ENCODE measurements around the gene ANKRD33B. TPM values are rescaled to one million over a fixed set of nuclear protein-coding genes. Genes with fewer than 3 reads are reported as not detected.

The ANKRD33B gene
- total and polyA plus RNA-seq, 9 of the 15 experiments (the other 6 are each of a cell fraction or from before 2014, with no cell fraction given) = 0.10 to 1.7 (median 0.40) TPM

DNA sequence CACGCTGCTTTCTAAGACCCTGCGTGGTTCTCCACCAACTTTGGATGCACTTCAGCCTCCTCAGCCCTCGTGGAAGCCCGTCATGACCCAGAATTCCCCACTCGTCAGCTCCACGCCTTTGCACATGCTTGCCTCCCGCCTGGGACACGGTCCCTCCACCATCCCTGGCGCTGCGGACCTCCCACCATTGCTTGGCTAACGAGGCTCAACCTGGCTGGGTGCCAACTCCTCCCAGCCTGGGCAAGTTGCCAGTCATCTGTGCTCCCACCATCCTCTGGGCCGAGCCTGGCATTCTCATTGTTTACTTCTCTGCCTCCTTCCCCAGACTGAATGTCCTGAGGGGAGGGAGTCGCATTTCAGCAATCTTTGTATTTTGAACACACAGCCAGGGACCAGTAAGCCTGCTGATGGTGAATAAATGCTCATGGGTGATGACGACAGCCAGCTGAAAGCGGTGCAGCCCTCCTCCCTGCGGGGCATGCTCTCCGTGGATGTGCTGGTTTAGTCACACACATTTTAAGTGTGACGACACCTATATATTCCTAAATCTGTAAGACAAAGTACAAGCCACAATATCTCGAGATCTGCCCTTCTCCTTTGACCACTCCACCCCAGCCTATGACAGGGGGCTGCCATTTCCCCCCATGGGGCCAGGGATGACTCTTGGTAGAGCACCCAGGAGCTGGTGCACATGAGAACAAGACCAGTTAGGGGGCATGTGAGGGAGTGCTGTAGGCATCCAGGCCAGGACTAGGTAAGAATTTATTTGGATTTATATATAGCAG is 37.6 kb downstream of the ANKRD33B start (continued):
- TF ChIP-seq MECOM (CRISPR knock-in tag; IDR thresholded peaks at IDR 0.05) (no peak), HDAC6 (IDR thresholded peaks at IDR 0.05; ENCODE audit: low read depth, low read length) (no peak), FOXP1 (CRISPR knock-in tag; IDR thresholded peaks at IDR 0.05) (peak; percentile 64; the same call in 1 of the 2 replicates), JUN (IDR thresholded peaks at IDR 0.05; ENCODE audit: borderline replicate concordance, low read depth, low read length) (no peak), JUN (CRISPR knock-in tag; IDR thresholded peaks at IDR 0.05; ENCODE audit: borderline replicate concordance) (0 out of 2 replicates have a peak, but pooled peaks have one; percentile 33), KLF13 (tag; IDR thresholded peaks at IDR 0.05; ENCODE audit: borderline replicate concordance, low read depth) (no peak), NONO (IDR thresholded peaks at IDR 0.05; ENCODE audit: low read depth in 2 of 2, low read length in 1 of 2) (no peak), ZNF146 (CRISPR knock-in tag; IDR thresholded peaks at IDR 0.05; ENCODE audit: unreplicated experiment) (no peak), ZNF217 (CRISPR knock-in tag; IDR thresholded peaks at IDR 0.05) (no peak), E2F6 (IDR thresholded peaks at IDR 0.05; ENCODE audit: borderline replicate concordance in 1 of 2, extremely low read depth in 1 of 2, insufficient read depth in 1 of 2, insufficient read length in 1 of 2, low read depth in 1 of 2, low read length in 1 of 2, poor library complexity in 1 of 2, severe bottlenecking in 1 of 2) (peak; percentile 91 to 92), TBP (optimal IDR thresholded peaks at IDR 0.05; ENCODE audit: low read depth, low read length) (peak; percentile 35), STAG1 (CRISPR knock-in tag; IDR thresholded peaks at IDR 0.05; ENCODE audit: borderline replicate concordance) (no peak)
- TF ChIP-seq, protein P1, sequence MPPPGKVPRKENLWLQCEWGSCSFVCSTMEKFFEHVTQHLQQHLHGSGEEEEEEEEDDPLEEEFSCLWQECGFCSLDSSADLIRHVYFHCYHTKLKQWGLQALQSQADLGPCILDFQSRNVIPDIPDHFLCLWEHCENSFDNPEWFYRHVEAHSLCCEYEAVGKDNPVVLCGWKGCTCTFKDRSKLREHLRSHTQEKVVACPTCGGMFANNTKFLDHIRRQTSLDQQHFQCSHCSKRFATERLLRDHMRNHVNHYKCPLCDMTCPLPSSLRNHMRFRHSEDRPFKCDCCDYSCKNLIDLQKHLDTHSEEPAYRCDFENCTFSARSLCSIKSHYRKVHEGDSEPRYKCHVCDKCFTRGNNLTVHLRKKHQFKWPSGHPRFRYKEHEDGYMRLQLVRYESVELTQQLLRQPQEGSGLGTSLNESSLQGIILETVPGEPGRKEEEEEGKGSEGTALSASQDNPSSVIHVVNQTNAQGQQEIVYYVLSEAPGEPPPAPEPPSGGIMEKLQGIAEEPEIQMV (tag; conservative IDR thresholded peaks at IDR 0.05; ENCODE audit: low read depth) = peak; percentile 52; the same call in 1 of the 2 replicates
- TF ChIP-seq, protein P2, sequence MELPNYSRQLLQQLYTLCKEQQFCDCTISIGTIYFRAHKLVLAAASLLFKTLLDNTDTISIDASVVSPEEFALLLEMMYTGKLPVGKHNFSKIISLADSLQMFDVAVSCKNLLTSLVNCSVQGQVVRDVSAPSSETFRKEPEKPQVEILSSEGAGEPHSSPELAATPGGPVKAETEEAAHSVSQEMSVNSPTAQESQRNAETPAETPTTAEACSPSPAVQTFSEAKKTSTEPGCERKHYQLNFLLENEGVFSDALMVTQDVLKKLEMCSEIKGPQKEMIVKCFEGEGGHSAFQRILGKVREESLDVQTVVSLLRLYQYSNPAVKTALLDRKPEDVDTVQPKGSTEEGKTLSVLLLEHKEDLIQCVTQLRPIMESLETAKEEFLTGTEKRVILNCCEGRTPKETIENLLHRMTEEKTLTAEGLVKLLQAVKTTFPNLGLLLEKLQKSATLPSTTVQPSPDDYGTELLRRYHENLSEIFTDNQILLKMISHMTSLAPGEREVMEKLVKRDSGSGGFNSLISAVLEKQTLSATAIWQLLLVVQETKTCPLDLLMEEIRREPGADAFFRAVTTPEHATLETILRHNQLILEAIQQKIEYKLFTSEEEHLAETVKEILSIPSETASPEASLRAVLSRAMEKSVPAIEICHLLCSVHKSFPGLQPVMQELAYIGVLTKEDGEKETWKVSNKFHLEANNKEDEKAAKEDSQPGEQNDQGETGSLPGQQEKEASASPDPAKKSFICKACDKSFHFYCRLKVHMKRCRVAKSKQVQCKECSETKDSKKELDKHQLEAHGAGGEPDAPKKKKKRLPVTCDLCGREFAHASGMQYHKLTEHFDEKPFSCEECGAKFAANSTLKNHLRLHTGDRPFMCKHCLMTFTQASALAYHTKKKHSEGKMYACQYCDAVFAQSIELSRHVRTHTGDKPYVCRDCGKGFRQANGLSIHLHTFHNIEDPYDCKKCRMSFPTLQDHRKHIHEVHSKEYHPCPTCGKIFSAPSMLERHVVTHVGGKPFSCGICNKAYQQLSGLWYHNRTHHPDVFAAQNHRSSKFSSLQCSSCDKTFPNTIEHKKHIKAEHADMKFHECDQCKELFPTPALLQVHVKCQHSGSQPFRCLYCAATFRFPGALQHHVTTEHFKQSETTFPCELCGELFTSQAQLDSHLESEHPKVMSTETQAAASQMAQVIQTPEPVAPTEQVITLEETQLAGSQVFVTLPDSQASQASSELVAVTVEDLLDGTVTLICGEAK (IDR thresholded peaks at IDR 0.05) = 0 out of 2 replicates have a peak, but pooled peaks have one; percentile 14
- TF ChIP-seq, protein P2 (CRISPR knock-in tag; IDR thresholded peaks at IDR 0.05) = no peak

Data from K562 (cell line).